Muscle layer of duodenum (tissue), 2 donors: ENCODE data around the gene DOCK10.

Experiments
- H3K27ac ChIP-seq: one replicate; pipeline ENCODE4 v1.7.0; 2013; ENCODE audit warnings: mild to moderate bottlenecking, low read length
- H3K27me3 ChIP-seq: one replicate; pipeline ENCODE4 v1.7.0; 2013; ENCODE audit warnings: low read depth, mild to moderate bottlenecking, control low read depth, low read length
- H3K36me3 ChIP-seq, 2 donors: one replicate each; pipeline ENCODE4 v1.7.0; 2013; ENCODE audit warnings: low read length in 2 of 2, control low read depth in 1 of 2, mild to moderate bottlenecking in 1 of 2; ENCODE audit not compliant: insufficient read depth in 2 of 2, control insufficient read depth in 1 of 2
- H3K4me1 ChIP-seq, 2 donors: one replicate each; pipeline ENCODE4 v1.7.0; 2013; ENCODE audit warnings: low read length in 2 of 2, mild to moderate bottlenecking in 2 of 2, control low read depth in 1 of 2, moderate library complexity in 1 of 2; ENCODE audit not compliant: insufficient read depth in 2 of 2, control insufficient read depth in 1 of 2
- H3K4me3 ChIP-seq, 2 donors: one replicate each; pipeline ENCODE4 v1.7.0; 2013; ENCODE audit warnings: low read length in 2 of 2, low read depth in 1 of 2, mild to moderate bottlenecking in 1 of 2
- H3K9me3 ChIP-seq, 2 donors: one replicate each; pipeline ENCODE4 v1.7.0; 2013; ENCODE audit warnings: low read length in 2 of 2, control low read depth in 1 of 2, mild to moderate bottlenecking in 1 of 2; ENCODE audit not compliant: control insufficient read depth in 1 of 2
- donor health status: healthy.

The DOCK10 gene

DNA sequence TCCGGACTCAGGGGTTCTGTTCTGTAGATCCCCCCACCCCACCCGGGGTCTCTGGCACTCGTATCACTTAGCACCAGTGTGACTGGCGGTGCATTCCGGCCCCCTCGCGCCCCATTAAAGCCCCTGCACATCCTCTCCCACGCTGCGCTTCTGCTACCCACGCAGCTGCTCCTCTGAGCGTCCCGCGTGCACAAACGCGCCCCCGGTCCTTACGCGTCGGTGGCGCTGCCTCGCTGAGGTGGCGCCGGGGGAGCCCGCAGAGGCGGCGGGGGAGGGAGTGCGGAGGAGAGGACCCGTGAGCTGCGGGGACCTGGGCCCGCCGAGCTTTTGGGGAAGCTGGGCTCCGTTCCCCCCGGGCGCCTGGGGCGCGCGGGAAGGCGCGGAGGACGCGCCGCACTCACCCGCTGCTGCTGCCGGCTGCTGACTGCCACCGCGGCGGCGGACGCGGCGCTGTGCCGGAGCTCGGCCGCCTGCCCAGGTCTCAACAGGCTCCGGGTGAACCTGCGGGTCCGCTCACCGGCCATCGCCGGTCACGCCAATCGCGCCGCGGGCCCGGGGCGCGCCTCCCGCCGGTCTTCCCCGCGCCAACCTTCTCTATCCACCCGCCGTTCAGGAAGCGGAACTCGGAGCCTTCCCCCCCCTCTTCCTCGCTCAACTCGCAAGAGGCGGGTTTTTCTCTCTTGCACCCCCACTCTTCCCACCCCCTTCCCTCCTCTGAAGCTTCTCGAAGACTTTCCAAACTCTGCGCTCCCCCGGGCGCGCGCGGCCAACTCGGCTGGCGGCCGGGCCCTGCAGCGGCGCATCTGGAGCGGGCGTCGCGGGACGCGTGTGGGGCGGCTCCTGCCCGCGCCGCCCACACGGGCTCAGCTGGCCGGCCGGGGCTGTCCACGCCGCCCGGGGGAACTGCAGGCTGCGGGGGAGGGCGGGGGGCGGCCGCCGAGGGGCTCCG is at the start of gene DOCK10:
DOCK10 (minus strand) TSS at position 618 of the 949 bp plus-strand sequence; CDS start at position 524, 94 bp downstream.
- H3K27ac ChIP-seq = no peak within 1 kb of the TSS
- H3K4me1 ChIP-seq = peaks cover 0 to 12% of the 10 kb centered on the region in 2 donors
- H3K9me3 ChIP-seq = no peaks in the 10 kb centered on the region
- peaks cover 3% of the 10 kb centered on the region for H3K27me3 ChIP-seq
- H3K36me3 ChIP-seq = no peaks in the 10 kb centered on the region
- H3K4me3 ChIP-seq = peak within 1 kb of the TSS; percentile 64 to 80

DNA sequence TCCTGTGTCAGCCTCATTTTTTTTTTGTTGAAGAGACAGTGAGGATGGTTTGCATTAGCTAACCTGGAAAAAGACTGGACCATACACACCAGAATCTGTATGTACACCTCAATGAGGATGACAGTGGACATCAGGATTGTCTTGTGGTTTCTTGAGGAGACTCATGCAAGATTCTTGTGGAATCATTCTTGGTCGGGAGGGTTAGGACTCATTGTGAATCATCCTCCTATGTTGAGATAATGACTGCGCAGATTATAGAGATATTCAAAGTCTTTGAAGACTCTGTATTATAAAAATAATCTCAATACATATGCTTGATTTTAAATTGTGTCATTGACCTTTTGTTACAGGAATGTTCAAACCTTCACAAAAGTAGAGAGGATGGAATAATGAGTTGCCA is 49.1 kb upstream of the DOCK10 start:
- H3K27me3 ChIP-seq = no peaks in the 10 kb centered on the region
- no peaks in the 10 kb centered on the region for H3K36me3 ChIP-seq
- no peak overlapping the region for H3K4me3 ChIP-seq
- H3K4me1 ChIP-seq = no peaks in the 10 kb centered on the region
- no peaks in the 10 kb centered on the region for H3K9me3 ChIP-seq
- no peak overlapping the region for H3K27ac ChIP-seq

DNA sequence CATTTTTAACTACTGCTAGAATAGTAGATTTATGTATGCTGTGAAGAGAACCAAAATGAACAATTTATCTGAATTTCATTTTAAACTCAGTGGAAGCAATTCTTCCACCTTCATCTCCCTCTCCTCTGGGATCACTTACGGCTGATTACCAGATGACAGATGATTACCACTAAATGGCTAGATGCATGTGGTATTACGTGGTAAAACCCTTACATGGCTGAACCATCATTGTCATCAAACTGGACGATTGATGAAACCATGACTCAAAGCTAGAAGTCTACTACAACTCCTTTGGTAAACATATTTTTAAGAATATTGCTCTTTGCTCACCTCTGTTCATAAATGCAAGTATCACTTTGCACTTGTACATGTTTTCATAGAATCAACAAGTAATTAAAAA is 48.5 kb upstream of the DOCK10 start:
- no peak overlapping the region for H3K27ac ChIP-seq

DNA sequence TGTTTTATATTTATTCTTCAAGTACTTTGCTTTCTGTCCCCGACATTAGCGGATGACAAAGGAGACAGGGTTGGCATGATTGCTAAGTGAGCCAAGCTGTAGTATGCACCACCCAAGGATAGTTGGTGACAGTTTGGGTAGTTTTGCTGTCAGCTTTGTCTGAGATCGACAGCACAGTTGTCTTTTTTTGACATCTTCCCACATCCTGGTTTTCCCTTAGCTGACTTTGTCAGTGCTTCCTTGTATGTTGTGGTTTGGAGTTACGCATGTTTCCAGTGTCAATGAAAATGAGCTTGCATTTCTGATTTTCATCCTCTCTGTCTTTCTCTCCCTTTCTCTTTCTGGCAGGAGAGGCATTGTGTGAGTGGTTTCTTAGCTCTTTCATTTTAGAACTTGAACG is 44.6 kb upstream of the DOCK10 start:
- Histone ChIP-seq H3K4me3 (no peak overlapping the region), H3K27ac (no peak overlapping the region), H3K36me3 (no peaks in the 10 kb centered on the region), H3K9me3 (no peaks in the 10 kb centered on the region), H3K4me1 (no peaks in the 10 kb centered on the region), H3K27me3 (no peaks in the 10 kb centered on the region)

More for the DNA sequence above, 48.5 kb upstream of the DOCK10 start:
- Histone ChIP-seq H3K4me1 (no peaks in the 10 kb centered on the region), H3K27me3 (no peaks in the 10 kb centered on the region), H3K36me3 (no peaks in the 10 kb centered on the region), H3K9me3 (no peaks in the 10 kb centered on the region), H3K4me3 (no peak overlapping the region)

DNA sequence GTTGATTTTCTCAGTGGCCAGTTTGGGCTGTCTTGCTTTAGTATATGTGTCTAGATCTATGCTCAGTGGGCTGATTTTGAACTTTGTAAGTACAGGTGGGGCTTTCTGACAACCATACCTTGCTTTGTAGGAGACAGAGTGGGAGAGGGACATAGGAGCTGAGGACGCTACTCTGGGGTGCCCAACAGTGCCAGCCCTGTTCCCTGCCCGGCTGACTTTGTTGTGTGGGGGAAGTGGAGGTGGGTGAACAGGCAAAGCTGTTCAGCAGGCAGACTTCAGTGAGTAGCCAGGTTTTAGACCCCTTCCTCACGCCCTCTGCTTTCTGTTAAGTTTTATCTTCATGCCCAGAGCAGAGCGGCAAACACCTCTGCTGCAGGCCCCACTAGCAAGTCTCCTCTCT is 44.2 kb upstream of the DOCK10 start:
- no peak overlapping the region for H3K27ac ChIP-seq
- H3K27me3 ChIP-seq = no peaks in the 10 kb centered on the region
- H3K4me1 ChIP-seq = no peaks in the 10 kb centered on the region
- no peaks in the 10 kb centered on the region for H3K9me3 ChIP-seq
- H3K36me3 ChIP-seq = no peaks in the 10 kb centered on the region
- no peak overlapping the region for H3K4me3 ChIP-seq

DNA sequence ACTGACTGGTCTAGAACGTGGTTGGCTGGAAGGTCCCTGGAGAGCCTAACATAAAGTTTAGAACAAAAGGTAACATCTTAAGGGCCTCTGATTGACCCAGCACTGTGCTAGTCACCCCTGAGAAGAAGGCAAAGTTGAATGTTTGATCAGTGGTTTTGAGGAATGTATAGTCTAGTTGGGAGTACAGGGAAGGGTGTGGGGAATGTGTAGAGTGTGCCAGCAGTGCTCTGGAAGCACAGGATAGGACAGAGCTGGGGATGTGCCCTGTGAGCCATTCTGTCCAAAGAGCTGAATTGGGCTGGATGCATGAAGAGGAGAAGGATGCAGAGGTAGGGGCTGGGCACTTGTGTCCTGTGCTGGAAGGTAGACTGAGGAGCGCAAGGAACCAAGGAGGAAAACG is 41.0 kb upstream of the DOCK10 start:
- Histone ChIP-seq H3K9me3 (no peaks in the 10 kb centered on the region), H3K27ac (no peak overlapping the region), H3K4me1 (no peaks in the 10 kb centered on the region), H3K36me3 (no peaks in the 10 kb centered on the region), H3K27me3 (no peaks in the 10 kb centered on the region), H3K4me3 (no peak overlapping the region)

DNA sequence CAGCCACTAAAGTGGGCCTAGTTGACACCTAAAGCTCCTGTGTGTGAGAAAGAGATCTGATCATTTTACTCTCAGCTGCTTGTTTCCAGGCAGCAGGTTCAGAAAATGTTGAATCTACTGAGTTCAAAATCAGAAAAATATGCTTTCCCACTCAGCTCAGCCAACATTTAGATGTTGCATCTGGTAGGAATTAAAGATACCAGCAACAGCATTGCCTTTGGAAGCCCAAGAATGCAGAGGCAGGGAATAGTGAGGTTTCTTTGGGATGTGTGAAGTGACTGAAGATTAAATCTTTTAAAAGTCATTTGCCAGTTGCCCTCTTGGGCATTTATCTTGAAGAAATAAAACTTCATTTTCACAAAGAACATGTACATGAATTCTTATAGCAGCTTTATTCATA is 33.9 kb upstream of the DOCK10 start:
- Histone ChIP-seq H3K4me3 (no peak overlapping the region), H3K9me3 (no peaks in the 10 kb centered on the region), H3K27me3 (no peaks in the 10 kb centered on the region), H3K4me1 (no peaks in the 10 kb centered on the region), H3K27ac (no peak overlapping the region), H3K36me3 (no peaks in the 10 kb centered on the region)

DNA sequence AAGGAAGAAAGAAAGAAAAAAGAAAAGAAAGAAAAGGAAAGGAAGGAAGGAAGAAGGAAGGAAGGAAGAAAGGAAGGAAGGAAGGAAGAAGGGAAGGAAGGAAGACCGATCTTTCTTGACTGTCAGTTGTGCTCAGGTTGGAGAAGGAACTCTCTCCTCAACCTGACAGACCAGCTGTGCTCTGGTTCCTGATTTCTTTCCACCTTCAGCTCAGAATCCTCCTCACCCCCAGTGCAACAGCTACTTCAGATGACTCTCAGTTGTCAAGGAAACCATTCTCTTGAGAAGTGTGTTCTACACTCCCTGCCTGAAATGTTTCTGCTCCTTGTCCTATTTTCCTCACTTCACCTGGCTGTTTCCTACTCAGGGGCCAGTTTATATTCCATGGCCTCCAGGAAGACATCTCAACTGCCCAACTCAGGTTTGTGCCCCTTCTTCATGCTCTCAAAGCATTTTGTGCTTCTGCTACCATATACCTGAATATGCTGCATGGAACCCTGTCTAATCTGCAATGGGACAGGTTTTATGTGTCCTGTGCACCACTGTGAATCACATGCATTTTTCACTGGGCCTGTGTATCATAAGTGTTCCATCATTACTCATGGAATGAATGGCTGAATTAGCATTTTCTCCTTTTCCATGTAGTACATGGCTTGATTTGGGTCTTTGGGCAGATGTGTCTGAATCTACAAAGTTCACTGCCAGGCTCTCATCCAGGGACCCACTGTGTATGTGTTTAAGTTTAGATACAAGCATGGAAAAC is 32.8 kb upstream of the DOCK10 start:
- no peak overlapping the region for H3K4me3 ChIP-seq
- no peaks in the 10 kb centered on the region for H3K9me3 ChIP-seq
- no peaks in the 10 kb centered on the region for H3K27me3 ChIP-seq
- no peak overlapping the region for H3K27ac ChIP-seq
- no peaks in the 10 kb centered on the region for H3K4me1 ChIP-seq
- no peaks in the 10 kb centered on the region for H3K36me3 ChIP-seq

DNA sequence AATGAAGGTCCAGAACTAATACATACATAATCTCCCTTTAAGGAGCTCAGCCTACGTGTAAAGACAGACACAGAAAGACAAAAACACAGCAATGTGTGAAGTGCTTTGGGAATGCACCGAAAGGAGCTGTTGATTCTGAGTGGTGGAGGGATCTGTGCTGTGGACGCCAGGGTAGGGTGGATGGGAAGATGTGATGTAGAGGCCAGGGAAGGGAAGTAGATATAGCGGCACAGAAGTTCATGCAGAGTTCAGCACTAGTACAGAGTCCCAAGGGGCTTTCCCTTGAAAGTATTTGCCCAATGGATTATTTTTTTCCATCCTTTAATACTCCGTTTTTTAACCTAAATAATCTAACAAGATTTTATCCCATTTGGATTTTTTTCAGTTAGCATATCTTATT is 32.1 kb upstream of the DOCK10 start:
- Histone ChIP-seq H3K4me1 (no peaks in the 10 kb centered on the region), H3K27me3 (no peaks in the 10 kb centered on the region), H3K9me3 (no peaks in the 10 kb centered on the region), H3K27ac (no peak overlapping the region), H3K36me3 (no peaks in the 10 kb centered on the region), H3K4me3 (no peak overlapping the region)

DNA sequence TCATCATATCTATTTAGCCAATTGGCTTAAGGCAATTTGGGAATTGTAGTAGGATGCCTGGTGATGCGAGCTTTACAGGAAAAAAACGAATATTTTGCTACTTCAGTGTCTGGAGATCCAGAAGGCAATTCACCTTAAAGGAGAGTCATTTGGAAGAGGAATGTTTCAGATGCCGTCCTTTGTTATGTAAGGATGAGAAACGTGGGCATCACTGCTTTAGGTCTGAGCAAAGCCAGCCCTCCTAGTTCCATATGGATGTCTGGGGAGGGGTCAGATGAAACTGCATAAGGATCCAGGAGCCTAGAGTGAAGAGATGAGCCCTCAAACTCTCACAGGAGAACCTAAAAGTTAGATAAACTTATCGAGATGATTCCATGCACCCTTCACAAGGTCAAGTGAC is 30.9 kb upstream of the DOCK10 start:
- no peaks in the 10 kb centered on the region for H3K27me3 ChIP-seq
- H3K27ac ChIP-seq = no peak overlapping the region
- no peak overlapping the region for H3K4me3 ChIP-seq
- no peaks in the 10 kb centered on the region for H3K4me1 ChIP-seq
- no peaks in the 10 kb centered on the region for H3K36me3 ChIP-seq
- no peaks in the 10 kb centered on the region for H3K9me3 ChIP-seq

DNA sequence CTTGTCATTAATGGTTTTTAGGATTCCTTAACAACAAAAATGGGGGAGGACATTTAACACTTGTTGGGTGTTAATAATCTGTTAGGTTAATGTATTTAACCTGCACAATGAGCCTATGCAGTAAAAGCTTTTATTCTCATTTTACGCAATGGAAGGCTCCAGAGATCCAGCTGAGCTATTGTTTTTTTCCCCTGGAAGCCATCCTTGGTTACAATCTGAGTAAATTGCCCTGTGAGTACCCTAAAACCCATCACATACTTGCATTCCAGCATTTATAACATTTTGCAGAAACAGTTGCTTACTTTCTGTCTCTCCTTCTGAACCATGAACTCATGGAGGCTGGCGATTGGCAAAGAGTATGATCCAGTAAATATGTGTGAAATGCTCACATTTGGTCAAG is 30.2 kb upstream of the DOCK10 start:
- no peaks in the 10 kb centered on the region for H3K36me3 ChIP-seq
- no peak overlapping the region for H3K4me3 ChIP-seq
- no peaks in the 10 kb centered on the region for H3K27me3 ChIP-seq
- H3K9me3 ChIP-seq = no peaks in the 10 kb centered on the region
- H3K27ac ChIP-seq = no peak overlapping the region
- no peaks in the 10 kb centered on the region for H3K4me1 ChIP-seq
